GM19193 (cell line): Measurements from ENCODE around the gene SNRK.

Experiments
- POLR2A ChIP-seq: IDR thresholded peaks from 4 replicates; pipeline ENCODE4 v1.6.1; 2011; ENCODE audit not compliant: insufficient read depth, insufficient read length; ENCODE audit errors: extremely low read depth

Gene SNRK

DNA sequence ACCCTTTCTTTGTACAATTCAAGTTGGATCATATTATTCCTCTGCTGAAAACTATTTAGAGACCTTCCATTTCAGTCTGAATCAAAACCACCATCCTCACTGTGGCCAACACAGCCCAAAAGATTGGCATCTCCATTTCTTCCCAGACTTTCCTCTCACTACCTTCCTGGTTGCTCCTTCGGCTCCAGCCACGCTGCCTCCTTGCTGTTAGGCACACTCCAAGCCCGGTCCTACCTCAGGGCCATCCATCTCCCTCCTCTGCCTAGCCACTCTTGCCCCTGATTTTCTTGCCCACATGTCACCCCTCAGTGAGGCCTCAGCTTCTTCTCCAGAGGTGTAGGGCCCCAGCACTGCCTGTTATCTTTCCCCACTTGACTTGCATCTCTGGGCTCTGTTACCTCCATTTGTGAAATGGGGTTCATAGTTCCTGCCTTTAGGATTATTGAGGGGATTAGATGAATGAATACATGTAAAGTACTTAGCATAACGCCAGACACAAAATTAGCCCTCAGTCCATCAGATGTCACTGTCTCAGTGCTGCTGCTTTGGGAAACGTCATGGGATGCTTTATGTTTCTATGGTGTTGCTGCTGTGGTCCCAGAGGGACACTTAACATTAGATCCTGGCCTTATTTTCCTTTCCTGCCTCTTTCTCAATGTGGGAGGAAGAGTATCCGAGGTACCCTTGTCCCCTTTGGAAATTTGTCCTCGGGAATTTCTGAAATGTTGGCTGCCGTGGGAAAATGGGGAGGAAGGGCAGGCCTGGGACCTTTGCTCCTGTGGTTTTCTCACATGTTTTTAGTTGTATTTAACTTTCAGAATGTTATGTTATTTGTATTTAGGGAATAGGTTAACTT is 31.3 kb downstream of the SNRK start:
- no peak for TF ChIP-seq POLR2A

DNA sequence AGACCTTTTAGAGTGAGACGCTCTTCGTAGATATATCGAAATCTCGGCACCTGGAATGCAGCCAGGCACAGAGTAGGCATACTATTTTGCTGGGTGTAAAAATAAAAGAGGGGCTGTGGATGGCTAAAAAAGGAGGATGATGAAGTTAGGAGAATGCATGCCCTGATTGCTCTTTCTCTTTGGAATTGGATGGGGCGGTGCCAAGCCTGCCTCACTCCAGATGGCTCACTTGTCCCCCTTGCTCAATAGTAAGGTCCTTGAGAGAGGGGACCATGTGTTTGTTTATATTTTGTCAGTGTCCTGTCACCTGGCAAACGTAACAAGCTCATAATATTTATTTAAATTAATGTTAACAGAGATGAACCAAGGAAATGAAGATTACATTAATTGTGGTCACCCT is 33.0 kb downstream of the SNRK start:
- no peak for TF ChIP-seq POLR2A

DNA sequence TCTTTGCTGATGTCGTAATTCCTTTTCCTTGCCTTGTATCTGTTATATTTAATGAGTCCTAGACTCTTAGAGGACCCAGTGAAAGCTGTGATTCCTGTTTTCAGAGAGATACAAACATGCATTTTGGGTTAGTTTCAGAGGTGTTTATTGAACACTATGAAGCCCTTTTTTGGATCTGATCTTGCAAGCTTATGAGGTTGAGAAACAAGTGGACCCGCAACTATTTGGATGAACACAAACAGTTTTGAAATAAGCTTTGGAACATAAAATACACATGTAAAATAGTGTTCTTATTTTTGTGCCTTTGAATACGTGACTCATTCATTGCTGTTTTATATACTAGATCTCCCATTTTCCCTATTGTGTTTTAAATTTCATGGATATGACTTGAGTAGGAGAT is 33.5 kb downstream of the SNRK start:
- no peak for TF ChIP-seq POLR2A

DNA sequence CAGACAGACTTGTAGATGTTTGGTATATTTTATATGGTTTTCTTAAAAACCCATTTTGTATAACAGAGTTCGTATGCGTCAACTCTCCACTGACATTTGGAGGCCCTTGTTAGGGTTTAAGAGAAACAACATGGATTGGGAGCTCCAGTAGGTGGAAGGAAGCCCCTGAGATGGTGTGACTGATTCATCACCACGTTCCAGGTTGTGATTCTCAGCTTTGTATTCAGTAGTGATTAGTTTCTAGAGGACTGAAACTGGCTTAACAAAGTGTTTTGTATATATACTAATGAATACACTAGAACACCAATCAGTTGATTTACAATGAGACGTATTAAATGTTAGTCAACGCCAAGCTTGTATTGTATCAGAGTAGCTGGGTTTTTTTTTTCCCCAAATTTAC is 33.9 kb downstream of the SNRK start:
- no peak for TF ChIP-seq POLR2A

DNA sequence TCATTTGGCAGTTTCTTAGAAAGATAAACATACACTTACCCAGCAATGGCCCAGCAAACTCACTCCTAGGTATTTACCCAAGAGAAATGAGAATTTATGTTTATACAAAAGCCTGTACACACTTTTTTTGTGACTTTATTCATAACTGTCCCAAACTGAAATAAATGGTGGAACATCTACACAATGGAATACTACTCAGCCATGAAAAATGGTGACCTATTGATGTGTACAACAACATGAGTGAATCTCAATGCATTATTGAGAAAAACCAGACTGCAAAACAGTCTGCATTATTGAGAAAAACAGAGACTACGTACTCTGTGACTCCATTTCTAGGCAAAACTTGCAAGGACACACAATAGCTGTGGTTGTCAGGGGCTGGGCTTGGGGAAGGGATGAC is 37.2 kb downstream of the SNRK start:
- no peak for TF ChIP-seq POLR2A

DNA sequence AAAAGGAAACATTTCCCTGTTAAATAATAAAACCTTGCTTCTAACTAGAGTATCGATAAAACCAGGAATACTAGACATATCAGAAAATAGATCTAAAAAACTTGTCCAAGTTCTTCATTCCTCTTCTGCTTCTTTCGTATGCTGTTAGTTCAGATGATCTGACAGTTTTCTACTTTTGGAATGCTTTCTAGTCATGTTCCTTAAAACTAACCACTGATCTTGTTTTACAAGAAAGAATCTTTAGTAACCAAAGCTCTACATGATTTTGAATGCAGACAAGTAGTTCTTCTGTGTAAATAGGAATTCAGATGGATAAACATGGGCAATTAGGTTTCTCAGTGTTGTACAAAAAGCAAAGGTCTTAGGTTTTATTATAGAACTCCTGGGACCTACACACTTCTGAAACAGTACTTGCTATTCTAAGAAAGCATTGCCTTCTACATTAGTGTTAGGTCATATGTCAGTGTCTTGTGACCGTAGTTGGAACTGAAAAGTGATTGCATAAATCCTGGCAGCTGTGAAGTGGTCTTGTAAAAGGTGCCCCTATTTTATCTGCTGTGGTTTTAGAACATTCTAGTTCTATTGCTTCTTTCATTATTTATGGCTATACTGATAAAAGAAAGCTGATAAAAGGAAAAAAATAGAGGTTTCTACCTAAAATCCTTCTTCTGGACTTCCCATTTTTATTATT is 40.7 kb downstream of the SNRK start:
- no peak for TF ChIP-seq POLR2A

DNA sequence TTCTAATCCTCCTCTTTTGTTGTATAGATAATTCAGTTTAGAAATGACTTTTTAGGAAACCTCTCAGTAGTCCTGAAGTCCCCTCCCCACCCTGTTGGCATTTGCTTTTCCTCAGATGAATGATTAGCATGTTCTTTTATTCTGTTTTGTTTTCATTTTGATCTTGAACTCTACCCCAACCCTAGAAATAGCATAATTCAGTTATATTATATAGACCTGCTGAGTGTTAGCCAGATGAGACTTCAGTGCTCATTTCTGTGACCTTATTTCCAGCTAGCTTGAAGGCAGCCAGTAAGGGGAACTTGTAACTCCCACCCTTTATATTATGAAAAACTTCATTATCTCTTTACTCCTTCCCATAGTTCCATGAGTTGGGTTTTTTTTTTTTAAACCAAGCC is 41.2 kb downstream of the SNRK start:
- TF ChIP-seq POLR2A: no peak

DNA sequence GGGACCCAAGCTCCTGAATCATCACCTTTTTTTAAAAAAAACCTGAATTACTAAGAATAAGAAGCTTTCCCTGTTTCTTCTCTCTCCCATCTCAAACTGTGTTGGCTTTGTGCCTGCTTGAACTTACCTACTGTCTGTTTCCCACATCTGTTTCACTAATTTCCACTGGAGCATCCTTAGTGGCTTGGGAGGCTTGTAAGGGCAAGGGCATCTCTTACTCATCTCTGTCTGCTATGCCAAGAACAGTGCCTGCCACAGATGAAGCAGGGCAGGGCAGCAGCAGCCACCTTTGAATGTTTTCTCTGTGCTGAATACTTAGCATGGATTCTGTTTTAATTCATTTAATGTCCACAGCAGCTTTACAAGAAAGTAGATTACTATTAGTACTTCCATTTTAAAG is 42.3 kb downstream of the SNRK start:
- TF ChIP-seq POLR2A: no peak

DNA sequence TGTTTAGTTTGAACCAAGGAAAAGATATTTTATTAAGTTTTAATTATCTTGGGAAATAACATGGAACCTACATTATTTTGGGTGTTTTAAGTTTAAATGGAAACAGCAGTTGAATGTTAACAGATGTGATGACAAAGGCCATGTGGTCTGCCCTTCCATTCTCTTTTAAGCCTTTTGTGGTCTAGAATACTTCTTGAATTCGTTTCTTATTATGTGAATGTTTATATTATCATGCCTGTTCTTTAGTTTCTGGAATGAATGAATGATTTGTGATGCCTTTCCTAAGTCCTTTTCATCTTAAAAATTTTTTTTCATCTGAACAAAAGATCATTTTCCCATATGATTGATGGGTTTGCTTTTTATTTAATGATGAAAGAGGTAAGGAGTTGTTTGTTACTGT is 44.6 kb downstream of the SNRK start:
- TF ChIP-seq POLR2A: no peak

DNA sequence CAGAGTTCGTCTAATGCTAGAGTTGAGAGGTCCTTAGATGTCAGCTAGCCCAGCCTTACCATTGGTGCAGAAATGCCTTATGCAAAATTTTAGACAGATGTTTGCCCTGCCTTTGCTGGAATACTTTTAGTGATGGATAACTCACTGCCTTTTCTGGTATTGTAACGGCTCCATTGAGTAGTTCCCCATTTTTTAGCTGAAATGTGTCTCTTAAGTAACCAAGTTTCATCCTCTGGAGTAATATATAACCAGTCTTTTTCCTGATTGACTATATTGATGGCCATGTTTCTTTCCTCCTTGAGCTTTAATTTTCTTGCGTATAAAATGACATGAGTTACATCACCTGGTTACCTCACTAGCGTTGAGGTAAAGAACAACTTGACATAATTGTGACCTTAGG is 45.0 kb downstream of the SNRK start:
- no peak for TF ChIP-seq POLR2A

DNA sequence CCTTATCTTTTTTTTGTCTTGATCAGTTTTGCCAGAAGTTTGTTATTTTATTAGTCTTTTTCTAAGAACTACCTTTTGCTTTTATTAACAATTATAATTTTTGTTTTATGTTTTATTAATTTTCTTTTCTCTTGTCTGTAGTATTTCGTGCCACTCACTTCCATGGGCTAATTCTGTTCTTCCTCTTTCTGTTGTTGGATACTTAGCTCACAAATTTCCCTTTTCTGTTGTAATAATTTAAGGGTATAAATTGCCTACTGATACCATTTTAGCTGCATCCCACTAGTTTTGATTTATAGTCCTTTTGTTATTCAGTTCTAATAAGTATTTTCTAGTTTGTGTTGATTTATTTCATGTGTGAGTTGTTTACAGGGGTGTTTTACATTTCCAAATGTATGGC is 48.6 kb downstream of the SNRK start:
- TF ChIP-seq POLR2A: no peak

DNA sequence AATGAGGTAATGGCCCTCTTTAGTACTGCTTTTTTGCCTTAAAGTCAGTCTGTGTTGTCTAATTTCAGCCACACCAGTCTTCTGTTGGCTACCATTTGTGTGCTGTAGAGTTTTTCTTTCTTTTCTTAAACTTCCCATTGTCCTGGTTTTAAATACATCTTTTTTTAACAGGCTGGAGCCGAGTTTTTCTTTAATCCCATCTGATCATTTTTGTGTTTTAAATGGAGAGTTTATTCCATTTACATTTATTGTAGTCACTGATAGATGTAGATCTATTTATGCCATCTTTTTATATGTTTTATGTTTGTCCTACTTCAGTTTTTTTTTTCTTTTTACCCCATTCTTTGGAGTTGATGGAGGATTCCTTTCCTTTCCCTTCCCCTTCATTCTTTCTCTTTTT is 49.5 kb downstream of the SNRK start:
- TF ChIP-seq POLR2A: no peak

DNA sequence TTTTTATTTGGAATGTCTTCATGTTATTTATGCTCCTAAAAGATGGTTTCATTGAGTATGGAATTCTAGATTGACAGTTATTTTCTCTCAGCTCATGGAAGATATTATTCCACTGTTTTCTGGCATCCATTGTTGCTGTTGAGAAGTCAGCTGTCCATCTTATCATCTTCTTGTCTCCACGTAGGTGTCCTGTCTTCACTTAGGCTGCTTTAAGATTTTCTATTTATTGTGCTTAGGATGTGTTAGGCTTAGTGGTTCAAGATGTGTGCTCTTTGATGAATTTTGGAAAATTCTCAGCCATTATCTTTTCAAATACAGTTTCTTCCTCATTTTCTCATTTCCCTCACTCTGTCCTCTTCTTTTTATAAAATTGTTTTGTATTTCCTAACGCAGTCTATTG is 52.0 kb downstream of the SNRK start:
- no peak for TF ChIP-seq POLR2A

DNA sequence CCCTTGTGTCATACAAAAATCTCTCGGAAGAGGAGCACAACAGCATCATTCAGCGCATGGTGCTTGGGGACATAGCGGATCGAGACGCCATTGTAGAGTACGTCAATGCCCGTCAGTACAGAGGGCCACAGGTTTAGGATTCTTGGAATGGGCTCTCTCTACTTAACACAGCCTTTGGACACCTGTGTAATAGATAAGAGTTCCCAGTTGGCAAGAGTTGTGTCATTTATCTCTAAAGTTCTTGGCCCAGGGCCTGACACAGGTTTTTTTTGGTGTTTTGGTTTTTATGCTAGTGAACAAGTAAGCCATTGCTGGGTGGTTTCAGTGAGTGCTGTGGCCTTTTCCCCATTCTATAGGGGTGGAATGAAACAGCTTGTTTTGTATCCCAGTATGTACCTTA is 54.1 kb downstream of the SNRK start:
- no peak for TF ChIP-seq POLR2A

DNA sequence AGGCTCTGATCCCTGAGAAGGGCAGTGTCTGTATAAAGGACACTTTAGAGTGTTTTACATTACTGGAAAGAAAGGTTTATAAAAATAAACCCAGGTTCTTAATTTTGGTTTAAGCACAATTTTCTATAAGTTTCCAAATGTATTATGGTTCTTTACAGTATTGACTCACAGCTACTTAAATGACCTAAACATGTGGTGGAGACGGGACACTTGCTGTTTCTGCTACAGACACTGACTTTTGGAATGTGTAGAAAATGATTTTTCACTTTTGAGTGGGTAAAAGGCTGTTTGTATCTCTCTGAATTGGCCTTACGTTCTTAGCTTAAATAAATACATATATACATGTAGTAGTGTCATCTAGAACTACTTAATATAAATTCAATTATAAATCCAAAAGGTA is 55.4 kb downstream of the SNRK start:
- no peak for TF ChIP-seq POLR2A

DNA sequence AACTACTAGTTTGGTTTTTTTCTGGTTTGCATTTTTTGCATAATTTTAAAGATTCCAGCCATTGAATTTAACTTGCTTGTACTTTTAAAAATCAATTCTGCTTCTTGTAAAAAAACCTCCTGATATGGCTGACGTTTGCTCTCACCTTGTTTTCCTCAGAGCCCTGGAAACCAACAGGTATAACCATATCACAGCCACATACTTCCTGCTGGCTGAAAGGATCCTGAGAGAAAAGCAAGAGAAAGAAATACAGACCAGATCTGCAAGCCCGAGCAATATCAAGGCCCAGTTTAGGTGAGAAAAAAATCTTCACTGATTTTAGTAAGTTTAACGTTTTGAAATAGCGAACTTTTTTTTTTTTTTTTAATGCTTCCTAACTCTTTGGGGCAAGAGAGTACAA is 56.8 kb downstream of the SNRK start:
- no peak for TF ChIP-seq POLR2A

DNA sequence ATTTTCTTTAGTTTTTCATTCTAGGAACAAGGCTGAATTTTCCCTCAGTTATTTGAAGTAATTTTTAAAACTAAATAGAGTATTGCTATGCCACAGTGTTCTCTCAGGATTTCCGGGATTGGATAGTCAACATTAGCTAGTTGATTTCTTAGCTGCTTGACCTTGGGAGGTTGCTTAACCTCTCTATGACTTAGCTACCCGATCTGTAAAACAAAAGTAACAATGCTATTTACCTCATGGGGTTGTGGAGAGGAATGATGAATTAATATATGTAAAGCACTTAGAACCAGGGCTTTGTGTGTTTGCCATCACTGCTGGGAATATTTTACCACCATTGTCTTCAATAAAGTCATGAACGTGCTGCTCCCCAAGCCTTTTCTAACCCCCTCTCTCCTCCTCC is 57.5 kb downstream of the SNRK start:
- no peak for TF ChIP-seq POLR2A

DNA sequence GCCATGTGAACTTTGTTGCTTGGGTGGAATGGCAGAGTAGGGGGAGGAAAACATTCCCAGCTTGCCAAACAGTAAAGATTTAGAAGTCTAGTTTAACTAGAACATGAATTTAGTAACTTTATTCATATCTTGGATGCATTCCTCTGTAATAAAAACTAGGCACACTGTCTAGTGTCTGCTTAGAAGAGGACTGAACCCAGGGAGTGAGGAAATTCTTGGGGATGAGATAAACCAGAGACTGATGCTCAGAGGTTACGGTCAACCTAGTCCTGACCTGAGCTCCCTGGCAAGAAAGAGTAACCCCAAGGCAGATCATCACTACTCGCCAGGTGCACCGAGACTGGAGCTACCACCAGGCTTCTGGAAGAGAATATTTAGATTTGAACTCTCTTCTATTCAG is 58.2 kb downstream of the SNRK start:
- no peak for TF ChIP-seq POLR2A

DNA sequence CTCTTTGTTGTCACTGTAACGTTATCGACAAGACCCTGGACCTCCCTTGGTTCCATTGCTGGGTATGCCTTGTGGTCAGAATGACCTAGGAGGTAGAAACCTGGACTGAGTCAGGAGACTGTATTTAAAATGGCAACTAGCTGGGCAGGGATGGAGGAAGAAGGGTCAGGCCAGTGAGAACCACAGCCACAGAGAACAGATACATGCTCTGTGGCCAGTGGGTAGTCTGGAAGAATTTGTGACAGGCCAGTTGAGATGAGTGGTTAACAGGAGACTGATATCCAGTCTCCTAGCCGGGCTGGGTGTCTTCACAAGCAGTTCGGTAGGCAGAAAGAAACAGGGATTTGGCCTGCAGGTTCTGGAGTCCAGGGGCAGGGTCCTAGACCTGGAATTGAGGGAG is 58.9 kb downstream of the SNRK start:
- no peak for TF ChIP-seq POLR2A
